ENCODE results near the gene MAPK12.
"Not testable (repeated sequence)": the region's sequence is repeated elsewhere in the genome, so short reads cannot be mapped to it uniquely, and the experiment has no call there.

Gene MAPK12

GRCh38 chr22:50280708-50281383 lies 19.4 kb upstream of the MAPK12 start:
- DNase-seq = no peak

DNA sequence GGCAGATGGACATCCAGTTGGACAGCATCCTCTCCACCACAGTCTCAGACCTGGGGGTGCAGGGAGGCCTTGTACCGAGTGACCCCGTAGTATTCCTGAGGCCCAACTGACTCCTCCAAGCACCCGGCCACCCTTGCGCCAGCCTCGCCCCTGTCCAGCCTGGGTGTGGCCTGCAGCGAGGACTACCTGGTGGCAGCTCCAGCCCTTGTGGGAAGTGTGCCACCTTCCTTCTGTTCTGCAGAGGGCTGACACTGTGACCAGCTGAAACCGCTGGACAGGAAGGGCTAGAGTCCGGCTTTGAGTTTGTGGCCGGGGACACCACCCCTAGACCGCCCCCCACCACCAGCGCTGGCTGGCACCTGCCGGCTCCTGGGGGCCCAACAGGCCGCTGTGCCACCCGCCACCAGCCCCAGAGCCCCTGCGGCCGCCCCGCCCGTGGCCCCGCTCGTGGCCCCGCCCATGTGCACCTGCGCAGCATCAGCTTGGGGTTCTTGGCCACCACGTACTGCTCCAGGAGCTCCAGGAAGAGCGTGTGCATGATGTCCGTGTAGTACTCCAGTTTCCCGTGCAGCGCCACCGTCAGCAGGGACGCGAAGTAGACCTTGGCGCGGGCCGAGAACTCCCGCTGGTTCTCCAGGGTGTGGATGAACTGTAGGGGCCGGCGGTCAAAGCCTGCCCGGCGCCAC lies 18.7 kb upstream of the MAPK12 start:
- no peak for DNase-seq

DNA sequence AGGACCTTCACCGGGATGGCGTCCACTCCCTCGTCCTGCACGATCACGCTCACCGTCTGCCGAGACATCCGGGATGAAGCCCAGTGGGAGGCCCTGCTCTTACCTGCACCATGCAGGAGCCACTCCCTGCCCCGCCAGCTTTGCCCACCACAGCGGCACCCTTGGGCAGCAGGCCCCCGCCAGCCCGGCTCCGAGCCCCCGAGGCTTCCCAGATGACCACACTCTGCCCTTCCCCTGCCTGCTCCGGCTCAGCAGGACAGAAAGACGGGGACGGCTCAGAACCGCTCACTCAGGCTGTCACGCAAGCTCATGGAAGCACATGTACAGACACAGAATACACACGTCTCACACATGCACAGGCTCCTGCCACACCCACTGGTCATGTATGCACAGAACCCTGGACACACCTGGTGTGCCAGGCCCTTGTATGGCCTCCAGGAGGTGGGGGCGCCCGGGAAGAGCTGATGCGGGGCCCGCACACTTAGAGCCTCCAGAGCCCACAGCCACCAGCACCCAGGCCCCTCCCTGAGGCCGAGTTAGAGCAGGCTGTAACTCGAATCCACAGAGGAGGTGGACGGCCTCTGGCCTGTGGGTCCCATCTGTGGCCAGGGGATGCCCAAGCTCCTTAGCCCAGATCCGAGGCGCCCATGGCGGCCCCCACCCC lies 17.6 kb upstream of the MAPK12 start:
- no peak for DNase-seq

DNA sequence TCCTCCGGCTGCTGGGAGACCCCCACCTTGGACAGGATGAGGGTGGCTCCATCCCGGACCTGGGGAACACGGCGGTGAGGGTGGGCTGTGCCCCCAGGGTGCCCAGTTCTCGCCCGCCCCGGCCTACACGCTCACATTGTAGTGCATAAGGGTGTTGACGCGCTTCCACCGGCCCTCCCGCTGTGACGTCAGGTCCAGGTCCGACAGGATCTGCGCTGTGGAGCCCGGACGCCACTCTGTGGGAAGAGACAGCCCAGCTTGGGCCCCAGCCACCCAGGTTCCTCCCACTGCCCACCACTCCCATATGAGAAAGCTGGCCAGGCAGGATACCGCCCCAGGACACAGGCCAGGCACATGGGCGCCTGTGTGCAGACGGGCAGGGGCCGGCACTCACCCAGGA lies 17.0 kb upstream of the MAPK12 start:
- no peak for DNase-seq

DNA sequence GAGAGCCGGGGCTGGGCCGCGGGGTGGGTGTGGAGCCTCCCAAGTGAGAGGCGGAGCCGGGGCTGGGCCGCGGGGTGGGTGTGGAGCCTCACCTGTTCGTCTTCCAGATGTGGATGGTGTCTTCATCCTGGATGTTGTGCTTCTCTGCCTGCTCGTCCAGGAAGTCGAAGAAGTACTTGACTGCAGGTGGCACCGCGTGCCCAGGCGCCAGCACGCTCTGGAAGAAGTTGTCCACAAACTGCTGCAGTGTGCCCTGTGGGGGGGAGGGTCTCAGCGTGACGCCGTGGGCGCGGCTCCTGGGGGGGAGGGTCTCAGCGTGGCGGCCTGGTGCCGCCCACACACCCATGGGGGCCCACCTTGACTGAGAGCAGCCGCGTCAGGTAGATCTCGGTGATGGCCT lies 16.3 kb upstream of the MAPK12 start:
- DNase-seq = no peak

DNA sequence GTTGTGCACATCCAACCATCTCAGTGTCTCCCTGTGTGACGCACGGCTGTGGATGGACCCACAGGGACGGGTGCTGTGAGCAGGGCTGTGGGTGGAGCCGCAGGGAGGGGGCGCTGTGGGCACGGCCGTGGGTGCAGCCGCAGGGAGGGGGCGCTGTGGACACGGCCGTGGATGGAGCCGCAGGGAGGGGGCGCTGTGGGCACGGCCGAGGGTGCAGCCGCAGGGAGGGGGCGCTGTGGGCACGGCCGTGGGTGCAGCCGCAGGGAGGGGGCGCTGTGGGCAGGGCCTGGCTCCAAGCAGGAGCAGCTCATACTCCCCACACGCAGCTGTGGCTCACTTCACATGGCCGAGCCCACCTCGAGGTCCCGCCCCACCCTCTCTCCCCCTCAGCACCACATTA lies 14.7 kb upstream of the MAPK12 start:
- DNase-seq = peak in 1 of 2 experiments; percentile 13

GRCh38 chr22:50275181-50276055 lies 13.9 kb upstream of the MAPK12 start:
- DNase-seq = no peak

- DNase-seq = no peak
These were observed 13.3 kb upstream of the MAPK12 start for GRCh38 chr22:50274771-50275170.

- DNase-seq = peak; percentile 20 to 40
These were observed 12.8 kb upstream of the MAPK12 start for GRCh38 chr22:50274311-50274710.

DNA sequence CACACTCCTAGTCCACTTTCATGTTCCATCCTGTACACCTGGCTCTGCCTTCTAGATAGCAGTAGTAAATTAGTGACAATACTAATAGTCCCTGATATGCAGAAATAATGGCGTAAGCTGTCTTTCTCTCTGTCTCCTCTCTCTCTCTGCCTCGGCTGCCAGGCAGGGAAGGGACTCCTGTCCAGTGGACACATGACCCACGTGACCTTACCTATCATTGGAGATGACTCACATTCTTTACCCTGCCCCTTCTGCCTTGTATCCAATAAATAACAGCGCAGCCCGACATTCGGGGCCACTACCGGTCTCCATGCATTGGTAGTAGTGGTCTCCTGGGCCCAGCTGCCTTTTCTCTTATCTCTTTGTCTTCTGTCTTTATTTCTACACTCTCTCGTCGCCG lies 12.3 kb upstream of the MAPK12 start:
- DNase-seq = not testable (repeated sequence)

GRCh38 chr22:50273352-50273751 lies 11.9 kb upstream of the MAPK12 start:
- DNase-seq = not testable (repeated sequence)

DNA sequence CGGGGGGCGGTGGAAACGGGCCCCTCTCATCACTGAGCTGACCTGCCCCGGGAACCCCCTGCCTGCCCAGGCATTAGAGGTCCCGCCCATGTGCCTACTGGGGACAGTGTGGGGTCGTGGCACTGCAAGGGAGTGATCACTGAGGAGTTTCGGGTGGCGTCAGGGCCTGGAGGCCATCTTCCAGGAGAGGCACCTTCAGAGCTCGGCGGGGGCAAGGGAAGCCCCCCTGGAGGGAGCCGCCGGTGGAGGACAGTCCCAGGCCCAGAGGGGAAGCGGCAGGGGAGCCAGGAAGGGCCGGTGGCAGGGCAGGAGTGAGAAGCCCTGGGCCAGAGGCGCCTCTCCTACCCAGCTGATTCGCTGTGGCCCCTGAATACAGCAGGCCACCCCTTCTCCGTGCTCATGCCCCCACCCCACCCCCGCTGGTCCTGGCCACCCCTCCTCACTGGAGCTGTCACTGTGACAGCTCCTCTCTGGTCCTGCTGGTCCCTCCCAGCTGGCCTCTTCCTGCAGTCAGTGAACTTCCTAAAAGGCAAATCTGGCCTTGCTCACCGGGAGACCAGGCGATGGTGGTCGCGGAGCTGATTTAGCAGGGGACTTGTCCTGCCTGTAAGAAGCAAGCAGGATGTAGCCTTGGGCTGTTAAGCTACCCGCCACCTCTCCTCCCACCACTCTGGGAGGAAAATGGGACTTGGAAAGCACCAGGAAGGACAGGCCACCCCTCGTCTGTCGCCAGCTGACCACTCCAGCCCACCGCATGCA lies 10.7 kb upstream of the MAPK12 start:
- DNase-seq = no peak

GRCh38 chr22:50271519-50271970 lies 10.1 kb upstream of the MAPK12 start:
- DNase-seq = peak; percentile 44 to 68

GRCh38 chr22:50270666-50271394 lies 9.3 kb upstream of the MAPK12 start:
- peak; percentile 40 to 65 for DNase-seq

DNA sequence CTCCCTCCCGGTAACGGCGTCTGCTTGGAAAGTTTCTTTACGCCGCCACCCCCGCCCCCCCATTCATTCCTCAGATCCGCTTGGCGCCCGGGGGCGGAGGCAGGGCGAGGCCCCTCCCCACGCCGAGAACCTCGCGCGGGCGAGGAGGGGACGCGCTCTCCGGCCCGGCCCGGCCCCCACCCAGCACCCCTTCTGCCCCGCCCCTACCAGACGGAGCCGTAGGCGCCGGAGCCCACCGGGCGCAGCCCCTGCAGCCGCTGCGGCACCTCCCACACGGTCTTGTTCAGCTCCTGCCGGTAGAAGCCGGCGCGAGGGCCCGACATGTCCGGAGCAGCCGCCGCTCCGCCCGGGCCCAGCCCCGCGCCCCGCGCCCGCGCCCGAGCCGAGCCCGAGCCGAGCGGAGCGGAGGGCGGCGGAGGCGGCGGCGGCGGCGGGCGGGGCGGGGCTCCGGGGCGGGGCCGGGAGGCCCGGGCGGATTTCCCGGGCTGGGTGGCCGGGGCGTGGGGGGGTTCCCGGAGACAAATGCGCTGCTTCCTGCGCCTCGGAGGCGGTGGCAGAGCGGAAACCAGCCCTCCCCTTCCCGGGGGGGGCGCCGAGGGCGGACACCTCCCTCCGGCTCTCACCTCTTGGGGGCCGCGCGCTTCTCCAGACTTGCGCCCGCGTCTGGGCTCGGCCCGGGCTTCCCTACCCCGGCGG lies 8.6 kb upstream of the MAPK12 start, which contains the start of gene MAPK11:
Gene MAPK11 (minus strand): TSS at position 411 of the 696 bp plus-strand sequence. CDS start 88 bp downstream, at position 323.
- peak; percentile 77 to 78 for DNase-seq

DNA sequence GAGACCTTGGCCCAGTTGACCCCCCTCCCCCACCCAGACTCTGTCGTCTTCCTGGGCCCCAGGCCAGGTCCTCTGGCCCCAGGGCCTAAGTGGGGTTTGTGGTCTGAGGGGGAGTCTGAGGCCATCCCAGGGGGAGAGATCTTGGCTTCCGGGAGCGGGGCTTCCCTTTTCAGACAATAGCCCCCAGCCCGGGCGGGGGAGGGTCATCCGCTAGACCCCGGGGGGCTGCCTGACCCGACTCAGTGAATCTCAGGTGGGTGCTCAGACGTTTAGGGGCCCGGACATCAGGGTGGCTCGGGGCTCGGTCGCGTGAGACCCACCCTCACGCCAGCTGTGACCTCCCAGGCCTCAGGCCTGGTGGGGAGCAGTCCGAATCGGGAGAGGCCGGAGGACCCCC lies 8.1 kb upstream of the MAPK12 start:
- no peak for DNase-seq

DNA sequence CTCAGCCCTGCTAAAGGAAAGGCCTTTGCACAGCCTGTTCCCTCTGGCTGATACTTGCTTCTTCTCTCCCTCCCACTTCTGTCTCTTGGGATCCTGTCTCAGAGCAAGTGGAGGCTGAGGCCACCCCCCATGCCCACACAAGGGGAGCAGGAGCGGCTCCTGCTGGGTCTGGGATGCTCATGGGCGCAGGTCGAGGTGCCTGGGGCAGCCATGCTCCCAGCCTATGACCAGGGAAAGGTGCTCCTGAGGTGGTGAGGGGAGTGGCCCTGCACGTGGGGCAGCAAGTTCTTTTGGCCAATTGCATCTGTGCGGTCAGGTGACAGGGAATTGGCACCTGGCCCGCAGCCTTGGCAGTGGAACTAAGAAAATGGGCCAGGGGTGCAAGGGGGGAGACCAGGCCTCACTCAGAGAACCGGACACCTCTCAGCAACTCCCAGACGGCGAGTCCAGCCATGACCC lies 7.2 kb upstream of the MAPK12 start:
- no peak for DNase-seq

DNA sequence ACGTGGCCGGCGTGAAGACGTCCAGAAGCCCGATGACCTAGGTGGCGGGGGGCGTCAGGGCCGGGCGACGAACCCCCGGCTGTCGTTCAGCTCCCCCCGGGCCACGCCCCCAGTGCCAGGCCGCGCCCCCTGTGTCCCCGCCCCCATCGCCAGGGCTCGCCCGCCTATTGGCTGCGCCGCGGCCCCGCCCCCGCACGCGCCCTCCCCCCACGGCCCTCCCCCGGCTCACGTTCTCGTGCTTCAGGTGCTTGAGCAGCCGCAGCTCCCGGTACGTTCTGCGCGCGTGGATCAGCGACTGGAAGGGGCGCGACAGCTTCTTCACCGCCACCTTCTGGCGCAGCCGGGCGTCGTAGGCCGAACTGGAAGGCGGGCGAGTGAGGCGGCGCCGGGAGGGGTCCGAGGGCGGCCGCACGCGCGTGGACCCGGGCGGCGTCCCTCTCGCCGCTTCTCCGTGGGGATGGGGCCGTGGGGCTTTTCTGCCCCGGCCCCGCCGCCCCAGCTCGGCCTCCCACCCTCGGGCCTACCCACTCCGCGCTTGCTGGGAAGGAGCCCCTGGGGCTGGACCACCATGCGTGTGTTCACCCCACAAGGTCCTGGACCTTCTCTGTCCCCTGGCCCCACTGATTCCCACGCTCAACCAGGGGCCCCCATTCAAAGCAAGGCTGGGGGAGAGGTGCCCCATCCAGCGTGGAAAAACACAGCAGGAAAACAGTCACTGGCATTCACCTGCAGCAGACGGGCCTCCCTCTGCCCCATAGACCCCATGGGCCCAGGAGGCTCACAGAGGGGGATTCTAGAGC lies 6.3 kb upstream of the MAPK12 start:
- DNase-seq = peak; percentile 54 to 57

GRCh38 chr22:50266994-50267393 lies 5.5 kb upstream of the MAPK12 start:
- DNase-seq = no peak
